Testis (tissue), 3 donors: Measurements from ENCODE around the gene C1orf21. TPM values are rescaled to one million over a fixed set of nuclear protein-coding genes. Genes with fewer than 3 reads are reported as not detected.

Source experiments
- DNase-seq: peaks from one replicate; pipeline ENCODE4 v3.0.0-alpha.2; 2019
- H3K27ac ChIP-seq, 2 donors: fragments of 200-600 bp; sonication (generic); one replicate each; pipeline ENCODE4 v1.5.1; 2019
- H3K27me3 ChIP-seq: fragments of 200-600 bp; sonication (generic); one replicate; pipeline ENCODE4 v1.5.1; 2019
- H3K36me3 ChIP-seq: fragments of 200-600 bp; sonication (generic); one replicate; pipeline ENCODE4 v1.5.1; 2017; ENCODE audit warnings: low read depth; ENCODE audit errors: missing control alignments
- H3K4me1 ChIP-seq: fragments of 200-600 bp; sonication (generic); one replicate; pipeline ENCODE4 v1.5.1; 2019
- H3K4me3 ChIP-seq, 2 donors: fragments of 200-600 bp; sonication (generic); one replicate each; pipeline ENCODE4 v1.5.1; 2017 to 2019
- H3K9me3 ChIP-seq: fragments of 200-600 bp; sonication (generic); one replicate; pipeline ENCODE4 v1.5.1; 2017
- CTCF ChIP-seq, 3 experiments: fragments of 450-650 bp in 2 of 3; fragments of 200-600 bp in 1 of 3; sonication (generic) in 1 of 3; IDR thresholded peaks; one replicate each; pipeline ENCODE4 v1.5.1; 2016 to 2019; ENCODE audit warnings: antibody characterized with exemption in 3 of 3, mild to moderate bottlenecking in 2 of 3, moderate library complexity in 1 of 3
- POLR2A ChIP-seq: fragments of 450-650 bp; IDR thresholded peaks from one replicate; pipeline ENCODE4 v1.6.1; 2017; ENCODE audit warnings: antibody characterized with exemption, mild to moderate bottlenecking, moderate library complexity
- WGBS, 2 donors: methylation state at CpG; one replicate each; pipeline ENCODE4 v1.1.5; 2018; 5-methylcytosine and 5-hydroxymethylcytosine counted together
- intact Hi-C: fragments of 100-400 bp; cut with DNase I; formaldehyde crosslinking; loops from one replicate; pipeline ENCODE4 v1.15.1; 2023; ENCODE audit warnings: low total_unique reads
- polyA plus RNA-seq: library from polyadenylated mRNA; stranded (reverse); fragments of 350-450 nt; fragmentation: Illumina TruSeq; extraction: RNeasy Lipid Tissue Mini Kit (QIAGEN cat#74804); gene quantifications from one replicate; pipeline ENCODE4 v1.2.3, GENCODE V29; 2014; ENCODE audit warnings: low read depth, low replicate concordance; ENCODE audit not compliant: insufficient read depth
- total RNA-seq, 2 donors: library from RNA; depleted of rRNA; stranded (reverse); fragments of >200 nt; gene quantifications; one replicate each; pipeline ENCODE4 v1.2.3, GENCODE V29; 2016

C1orf21 gene
- total and polyA plus RNA-seq, 3 donors from 2014 or later: 13.9 to 17.2 (median 16.0) TPM

- Histone ChIP-seq H3K36me3 (no peaks in the 10 kb centered on the region), H3K27ac (no peak overlapping the region), H3K27me3 (no peaks in the 10 kb centered on the region), H3K9me3 (no peaks in the 10 kb centered on the region), H3K4me3 (no peak overlapping the region), H3K4me1 (no peaks in the 10 kb centered on the region)
- no peak for TF ChIP-seq CTCF (IDR thresholded peaks at IDR 0.05)
- TF ChIP-seq POLR2A: no peak
- no peak for DNase-seq
- intact Hi-C loops: no loop called here
- 93 to 95% methylated on average over 6 of the region's 6 CpGs for WGBS, 2 donors
Observed at GRCh38 chr1:184447651-184448185, 60.9 kb downstream of the C1orf21 start.

GRCh38 chr1:184449916-184450315 is 63.1 kb downstream of the C1orf21 start:
- Histone ChIP-seq H3K4me3 (no peak overlapping the region), H3K36me3 (no peaks in the 10 kb centered on the region), H3K27ac (no peak overlapping the region), H3K9me3 (no peaks in the 10 kb centered on the region), H3K27me3 (no peaks in the 10 kb centered on the region), H3K4me1 (no peaks in the 10 kb centered on the region)
- intact Hi-C loops: no loop called here
- no peak for TF ChIP-seq POLR2A
- TF ChIP-seq CTCF (IDR thresholded peaks at IDR 0.05): no peak
- WGBS, 2 donors: 90 to 94% methylated on average over 4 of the region's 4 CpGs
- DNase-seq: no peak

- H3K4me1 ChIP-seq: no peaks in the 10 kb centered on the region
- no peaks in the 10 kb centered on the region for H3K36me3 ChIP-seq
- no peak for DNase-seq
- WGBS, 2 donors: 72 to 76% methylated on average over 1 of the region's 1 CpG
- H3K4me3 ChIP-seq: no peak overlapping the region
- H3K27ac ChIP-seq: no peak overlapping the region
- H3K9me3 ChIP-seq: no peaks in the 10 kb centered on the region
- no peaks in the 10 kb centered on the region for H3K27me3 ChIP-seq
- TF ChIP-seq CTCF (IDR thresholded peaks at IDR 0.05) (no peak), POLR2A (no peak)
- intact Hi-C loops: no loop called here
Observed at GRCh38 chr1:184455786-184456185, 69.0 kb downstream of the C1orf21 start.

- Histone ChIP-seq H3K9me3 (no peaks in the 10 kb centered on the region), H3K4me1 (no peaks in the 10 kb centered on the region), H3K4me3 (no peak overlapping the region), H3K36me3 (no peaks in the 10 kb centered on the region), H3K27me3 (no peaks in the 10 kb centered on the region), H3K27ac (no peak overlapping the region)
- WGBS, 2 donors: 58 to 79% methylated on average over 3 of the region's 3 CpGs
- TF ChIP-seq POLR2A (no peak), CTCF (IDR thresholded peaks at IDR 0.05) (no peak)
- DNase-seq: no peak
- intact Hi-C loops: no loop called here
Observed at GRCh38 chr1:184456189-184456588, 69.4 kb downstream of the C1orf21 start.

GRCh38 chr1:184457500-184457899 is 70.7 kb downstream of the C1orf21 start:
- H3K27me3 ChIP-seq: no peaks in the 10 kb centered on the region
- whole genome bisulfite sequencing, 2 donors: 80 to 91% methylated on average over 3 of the region's 3 CpGs
- H3K4me3 ChIP-seq: no peak overlapping the region
- intact Hi-C loops: no loop called here
- H3K9me3 ChIP-seq: no peaks in the 10 kb centered on the region
- no peak for TF ChIP-seq CTCF (IDR thresholded peaks at IDR 0.05)
- TF ChIP-seq POLR2A: no peak
- DNase-seq: no peak
- H3K27ac ChIP-seq: no peak overlapping the region
- no peaks in the 10 kb centered on the region for H3K4me1 ChIP-seq
- H3K36me3 ChIP-seq: no peaks in the 10 kb centered on the region
